Spleen (tissue), 11 donors: ENCODE data around the gene CANT1. TPM values are rescaled to one million over a fixed set of nuclear protein-coding genes. Genes with fewer than 3 reads are reported as not detected.
"Not testable (repeated sequence)": the region's sequence is repeated elsewhere in the genome, so short reads cannot be mapped to it uniquely, and the experiment has no call there.

Experiments
- DNase-seq: peaks from one replicate; pipeline ENCODE4 v3.0.0-alpha.2; 2020
- H3K27ac ChIP-seq, 8 donors: fragments of 200-600 bp; sonication (generic) in 7 of 8; 1 replicate in 4 of 8; 2 replicates in 4 of 8; pipeline versions ENCODE4 v1.5.0 to v1.8.0; 2016 to 2021; ENCODE audit warnings: inconsistent platforms in 4 of 8, mild to moderate bottlenecking in 4 of 8, moderate library complexity in 1 of 8
- H3K27me3 ChIP-seq, 7 donors: fragments of 200-600 bp; sonication (generic) in 6 of 7; replicated peaks in 1 of 7; 1 replicate in 4 of 7; 2 replicates in 3 of 7; pipeline versions ENCODE4 v1.5.0 to v1.8.0; 2016 to 2021; ENCODE audit warnings: inconsistent platforms in 3 of 7, mild to moderate bottlenecking in 1 of 7
- H3K36me3 ChIP-seq, 6 donors: fragments of 200-600 bp; sonication (generic) in 5 of 6; 1 replicate in 4 of 6; 2 replicates in 2 of 6; pipeline versions ENCODE4 v1.5.0 to v1.8.0; 2016 to 2021; ENCODE audit warnings: inconsistent platforms in 2 of 6
- H3K4me1 ChIP-seq, 6 donors: fragments of 200-600 bp; sonication (generic) in 5 of 6; 1 replicate in 3 of 6; 2 replicates in 3 of 6; pipeline versions ENCODE4 v1.5.0 to v1.8.0; 2016 to 2021; ENCODE audit warnings: inconsistent platforms in 3 of 6
- H3K4me3 ChIP-seq, 8 donors: fragments of 200-600 bp; sonication (generic) in 7 of 8; 1 replicate in 4 of 8; 2 replicates in 4 of 8; pipeline versions ENCODE4 v1.5.0 to v1.8.0; 2016 to 2021; ENCODE audit warnings: inconsistent platforms in 4 of 8, mild to moderate bottlenecking in 4 of 8, moderate library complexity in 2 of 8
- H3K9me3 ChIP-seq, 8 donors: fragments of 200-600 bp; sonication (generic) in 7 of 8; 1 replicate in 4 of 8; 2 replicates in 4 of 8; pipeline versions ENCODE4 v1.5.0 to v1.8.0; 2016 to 2021; ENCODE audit warnings: inconsistent platforms in 4 of 8
- CTCF ChIP-seq, 11 experiments: fragments of 200-600 bp in 7 of 11; fragments of 450-650 bp in 4 of 11; sonication (generic) in 4 of 11; IDR thresholded peaks in 8 of 11; conservative IDR thresholded peaks in 3 of 11; 1 replicate in 7 of 11; 2 replicates in 4 of 11; pipeline versions ENCODE4 v1.4.0 to v1.8.0; 2016 to 2021; ENCODE audit warnings: antibody characterized with exemption in 11 of 11, inconsistent platforms in 4 of 11, mild to moderate bottlenecking in 1 of 11
- POLR2A ChIP-seq, 3 donors: fragments of 450-650 bp; IDR thresholded peaks; one replicate each; pipeline ENCODE4 v1.5.1; 2017; ENCODE audit warnings: antibody characterized with exemption in 3 of 3, mild to moderate bottlenecking in 1 of 3
- POLR2AphosphoS5 ChIP-seq, 3 donors: sonication (generic); formaldehyde crosslinking; IDR thresholded peaks; one replicate each; pipeline ENCODE4 v1.5.1; 2017; ENCODE audit warnings: antibody characterized with exemption in 3 of 3
- WGBS, 5 donors: extraction: QIAGEN DNeasy Blood & Tissue Kit in 3 of 5; methylation state at CpG; one replicate each; pipeline versions ENCODE4 v1.1.5 to v1.1.7; 2013 to 2018; 5-methylcytosine and 5-hydroxymethylcytosine counted together
- intact Hi-C: fragments of 100-400 bp; cut with DNase I; formaldehyde crosslinking; loops from one replicate; pipeline ENCODE4 v1.15.0; 2023; ENCODE audit warnings: low total_unique reads
- polyA plus RNA-seq, 3 donors: library from polyadenylated mRNA; stranded (reverse); fragments of 200-250 nt; gene quantifications; one replicate each; pipeline ENCODE4 v1.2.1, GENCODE V29; 2013
- total RNA-seq, 7 donors: library from RNA; depleted of rRNA in 3 of 7; stranded (reverse); fragments of >200 nt in 3 of 7; fragmentation: NEBNext Ultra II Directional in 4 of 7; extraction: Animal tissue kit (Norgen Biotek cat#: 25700) in 4 of 7; gene quantifications; one replicate each; pipeline versions ENCODE4 v1.1.0 to v1.2.1, GENCODE V29; 2016 to 2021
- donor health status: healthy with polysubstance abuse.
- donor health status: DM: no; HTN: no; CAD: no; lungs with moderate emphysema.
- donor health status: DM: no; HTN: no; CAD: no.
- donor health status: Bipolar disorder and iron deficiency.
- donor health status: healthy.
- donor health status: DM: no; HTN: no; CAD: no.
- donor health status: DM: yes; HTN: yes; CAD: no.

CANT1 gene
- total and polyA plus RNA-seq, 10 donors = 11.2 to 76.6 (median 50.2) TPM

- no peak for DNase-seq
- H3K27ac ChIP-seq = no peak overlapping the region
- intact Hi-C loops = no loop called here
- H3K4me1 ChIP-seq = peaks cover 7 to 40% (median 24%) of the 10 kb centered on the region in 6 donors
- no peaks in the 10 kb centered on the region for H3K9me3 ChIP-seq
- TF ChIP-seq CTCF (IDR thresholded peaks at IDR 0.05 in 8 of 11, conservative IDR thresholded peaks at IDR 0.05 in 3 of 11) (no peak), POLR2A (IDR thresholded peaks at IDR 0.05) (no peak), POLR2AphosphoS5 (IDR thresholded peaks at IDR 0.05) (no peak)
- H3K27me3 ChIP-seq = no peaks in the 10 kb centered on the region
- peaks cover 0 to 12% (median 0%) of the 10 kb centered on the region in 6 donors for H3K36me3 ChIP-seq
- WGBS, 5 donors = 88 to 93% (median 90%) methylated on average over 16 to 21 of the region's 21 CpGs
- no peak overlapping the region for H3K4me3 ChIP-seq
These were observed 41.7 kb downstream of the CANT1 start for GRCh38 chr17:78967782-78968362.

- no peak for DNase-seq
- intact Hi-C loops = no loop called here
These were observed 42.5 kb downstream of the CANT1 start for GRCh38 chr17:78966910-78967600.

GRCh38 chr17:78966123-78966813 is 43.3 kb downstream of the CANT1 start:
- no peak for DNase-seq
- H3K36me3 ChIP-seq = peaks cover 0 to 6% (median 0%) of the 10 kb centered on the region in 6 donors
- 81 to 88% (median 84%) methylated on average over 25 to 26 of the region's 26 CpGs for WGBS, 5 donors
- no peak overlapping the region for H3K4me3 ChIP-seq
- TF ChIP-seq POLR2AphosphoS5 (IDR thresholded peaks at IDR 0.05) = no peak
- TF ChIP-seq POLR2A (IDR thresholded peaks at IDR 0.05) = no peak
- no peaks in the 10 kb centered on the region for H3K9me3 ChIP-seq
- H3K27me3 ChIP-seq = no peaks in the 10 kb centered on the region
- intact Hi-C loops = no loop called here
- H3K4me1 ChIP-seq = peaks cover 3 to 27% (median 16%) of the 10 kb centered on the region in 6 donors
- H3K27ac ChIP-seq = no peak overlapping the region

More at GRCh38 chr17:78966910-78967600, 42.5 kb downstream of the CANT1 start:
- Histone ChIP-seq H3K4me3 (no peak overlapping the region), H3K36me3 (peaks cover 0 to 6% (median 0%) of the 10 kb centered on the region in 6 donors), H3K4me1 (peaks cover 7 to 35% (median 22%) of the 10 kb centered on the region in 6 donors), H3K9me3 (no peaks in the 10 kb centered on the region), H3K27me3 (no peaks in the 10 kb centered on the region), H3K27ac (no peak overlapping the region)
- 74 to 87% (median 80%) methylated on average over 19 to 23 of the region's 23 CpGs for WGBS, 5 donors
- TF ChIP-seq POLR2A (IDR thresholded peaks at IDR 0.05) (no peak), POLR2AphosphoS5 (IDR thresholded peaks at IDR 0.05) (no peak), CTCF (IDR thresholded peaks at IDR 0.05 in 8 of 11, conservative IDR thresholded peaks at IDR 0.05 in 3 of 11) (no peak)

GRCh38 chr17:78965491-78965924 is 44.1 kb downstream of the CANT1 start:
- Histone ChIP-seq H3K4me3 (no peak overlapping the region), H3K27me3 (no peaks in the 10 kb centered on the region), H3K27ac (no peak overlapping the region), H3K36me3 (peaks cover 0 to 6% (median 0%) of the 10 kb centered on the region in 6 donors), H3K9me3 (no peaks in the 10 kb centered on the region), H3K4me1 (peaks cover 0 to 19% (median 9%) of the 10 kb centered on the region in 6 donors)
- 71 to 79% (median 75%) methylated on average over 8 of the region's 8 CpGs for WGBS, 5 donors
- DNase-seq = no peak
- intact Hi-C loops = no loop called here
- TF ChIP-seq POLR2AphosphoS5 (IDR thresholded peaks at IDR 0.05) = no peak

GRCh38 chr17:78963378-78963777 is 46.2 kb downstream of the CANT1 start:
- H3K4me3 ChIP-seq = no peak overlapping the region
- DNase-seq = no peak
- no peaks in the 10 kb centered on the region for H3K27me3 ChIP-seq
- H3K4me1 ChIP-seq = peaks cover 0 to 14% (median 6%) of the 10 kb centered on the region in 6 donors
- 89 to 98% (median 94%) methylated on average over 6 of the region's 6 CpGs for WGBS, 5 donors
- H3K9me3 ChIP-seq = no peaks in the 10 kb centered on the region
- TF ChIP-seq POLR2A (IDR thresholded peaks at IDR 0.05) (no peak), CTCF (IDR thresholded peaks at IDR 0.05 in 8 of 11, conservative IDR thresholded peaks at IDR 0.05 in 3 of 11) (no peak), POLR2AphosphoS5 (IDR thresholded peaks at IDR 0.05) (no peak)
- no peak overlapping the region for H3K27ac ChIP-seq
- H3K36me3 ChIP-seq = no peaks in the 10 kb centered on the region
- intact Hi-C loops = no loop called here

GRCh38 chr17:78962984-78963348 is 46.6 kb downstream of the CANT1 start:
- H3K4me3 ChIP-seq, H3K27ac ChIP-seq, intact Hi-C loops, H3K9me3 ChIP-seq, DNase-seq, H3K27me3 ChIP-seq, H3K36me3 ChIP-seq: not testable (repeated sequence)
- H3K4me1 ChIP-seq = peaks cover 0 to 14% (median 6%) of the 10 kb centered on the region in 6 donors
- WGBS, 5 donors = 89 to 95% (median 93%) methylated on average over 6 to 8 of the region's 8 CpGs
